HG03108 (cell line): ENCODE measurements around the gene MGMT.

Experiments
- ATAC-seq: cut with Tn5 transposase; IDR thresholded peaks from one replicate; pipeline ENCODE4 v1.9.1; 2021; ENCODE audit warnings: moderate library complexity; ENCODE audit not compliant: unreplicated experiment

Gene MGMT

DNA sequence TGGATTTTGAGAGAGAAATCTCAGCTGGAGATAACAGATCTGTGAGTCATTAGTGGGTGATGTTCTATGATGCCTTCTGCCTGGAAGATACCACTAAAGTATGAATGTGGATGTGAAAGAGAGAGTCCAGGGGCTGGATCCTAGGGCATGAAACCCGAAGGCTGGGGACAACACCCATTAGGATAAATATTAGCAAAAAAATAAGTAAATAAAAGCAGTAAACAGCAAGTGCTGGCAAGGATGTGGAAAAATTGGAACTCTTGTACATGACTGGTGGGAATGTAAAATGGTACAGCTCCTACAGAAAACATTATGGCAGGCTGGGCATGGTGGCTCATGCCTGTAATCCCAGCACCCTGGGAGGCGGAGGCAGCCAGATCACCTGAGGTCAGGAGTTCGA lies 16.6 kb upstream of the MGMT start:
- no peak for ATAC-seq

DNA sequence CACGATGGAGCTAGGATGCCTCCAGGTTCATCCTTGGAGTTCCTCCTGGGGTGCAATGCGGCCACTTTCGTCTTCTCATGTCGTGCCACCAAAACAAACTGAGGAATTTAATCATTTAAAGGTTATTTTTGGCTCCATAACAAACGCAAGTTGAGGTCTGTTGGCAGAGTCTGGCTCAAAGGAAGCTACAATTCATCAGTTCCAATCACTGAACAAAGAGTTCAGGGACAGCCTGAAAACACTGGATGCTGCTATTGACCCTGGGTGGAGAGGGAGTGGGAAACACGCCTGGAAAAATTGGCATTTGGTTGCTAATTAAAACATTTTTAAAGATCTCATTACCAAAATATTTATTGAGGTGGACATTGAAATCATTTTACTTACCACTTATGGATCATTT lies 11.4 kb upstream of the MGMT start:
- ATAC-seq: no peak

- ATAC-seq: no peak
Measured at GRCh38 chr10:129459762-129460539, 7.1 kb upstream of the MGMT start.

- no peak for ATAC-seq
Measured at GRCh38 chr10:129462257-129462795, 4.7 kb upstream of the MGMT start.

DNA sequence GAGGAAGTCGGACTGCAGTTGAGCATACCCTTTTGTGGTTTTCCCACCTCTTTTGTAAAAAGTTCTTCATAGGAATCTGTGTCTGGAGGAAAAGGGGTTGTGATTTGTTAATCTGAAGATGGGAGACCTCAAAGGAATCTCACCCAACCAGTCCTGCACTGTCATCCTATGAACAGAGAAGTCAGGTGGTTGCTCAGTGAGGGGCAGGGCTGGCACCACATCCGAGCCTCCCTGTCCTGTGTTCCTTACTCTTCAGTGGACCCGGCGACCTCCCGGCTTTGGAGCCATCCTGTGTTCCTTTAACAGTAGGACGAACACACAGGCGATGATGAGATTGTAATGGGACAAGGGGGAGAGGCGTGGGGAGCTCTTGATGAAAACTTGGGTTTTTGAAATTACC lies 2.8 kb upstream of the MGMT start:
- no peak for ATAC-seq

DNA sequence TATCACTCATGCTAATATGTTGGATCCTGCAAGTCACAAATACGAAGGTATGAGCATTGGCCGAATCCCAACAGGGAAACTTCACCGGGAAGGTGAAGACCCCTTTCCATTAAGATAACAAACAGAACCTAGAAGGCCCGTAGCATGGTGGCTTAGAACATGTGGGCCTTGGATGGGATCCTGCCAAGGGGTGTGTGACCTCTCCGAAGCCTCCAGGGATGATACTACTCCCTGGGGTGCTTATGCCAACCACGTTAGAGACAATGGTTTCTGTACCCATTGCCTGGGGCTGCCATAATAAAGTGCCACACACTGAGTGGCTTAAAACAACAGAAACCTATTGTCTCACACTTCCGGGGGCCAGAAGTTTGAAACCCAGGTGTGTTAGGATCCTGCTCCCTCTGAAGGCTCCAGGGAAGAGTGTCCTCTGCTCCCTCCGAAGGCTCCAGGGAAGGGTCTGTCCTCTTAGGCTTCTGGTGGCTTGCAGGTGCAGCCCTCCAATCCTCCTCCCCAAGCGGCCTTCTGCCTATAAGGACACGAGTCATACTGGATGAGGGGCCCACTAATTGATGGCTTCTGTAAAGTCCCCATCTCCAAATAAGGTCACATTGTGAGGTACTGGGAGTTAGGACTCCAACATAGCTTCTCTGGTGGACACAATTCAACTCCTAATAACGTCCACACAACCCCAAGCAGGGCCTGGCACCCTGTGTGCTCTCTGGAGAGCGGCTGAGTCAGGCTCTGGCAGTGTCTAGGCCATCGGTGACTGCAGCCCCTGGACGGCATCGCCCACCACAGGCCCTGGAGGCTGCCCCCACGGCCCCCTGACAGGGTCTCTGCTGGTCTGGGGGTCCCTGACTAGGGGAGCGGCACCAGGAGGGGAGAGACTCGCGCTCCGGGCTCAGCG lies 992 bp upstream of the MGMT start:
- peak; percentile 3 for ATAC-seq

GRCh38 chr10:129467359-129468064 lies 471 bp downstream of the MGMT start:
- peak; percentile 11 for ATAC-seq

- ATAC-seq: no peak
Measured at GRCh38 chr10:129468187-129468586, 1.1 kb downstream of the MGMT start.

DNA sequence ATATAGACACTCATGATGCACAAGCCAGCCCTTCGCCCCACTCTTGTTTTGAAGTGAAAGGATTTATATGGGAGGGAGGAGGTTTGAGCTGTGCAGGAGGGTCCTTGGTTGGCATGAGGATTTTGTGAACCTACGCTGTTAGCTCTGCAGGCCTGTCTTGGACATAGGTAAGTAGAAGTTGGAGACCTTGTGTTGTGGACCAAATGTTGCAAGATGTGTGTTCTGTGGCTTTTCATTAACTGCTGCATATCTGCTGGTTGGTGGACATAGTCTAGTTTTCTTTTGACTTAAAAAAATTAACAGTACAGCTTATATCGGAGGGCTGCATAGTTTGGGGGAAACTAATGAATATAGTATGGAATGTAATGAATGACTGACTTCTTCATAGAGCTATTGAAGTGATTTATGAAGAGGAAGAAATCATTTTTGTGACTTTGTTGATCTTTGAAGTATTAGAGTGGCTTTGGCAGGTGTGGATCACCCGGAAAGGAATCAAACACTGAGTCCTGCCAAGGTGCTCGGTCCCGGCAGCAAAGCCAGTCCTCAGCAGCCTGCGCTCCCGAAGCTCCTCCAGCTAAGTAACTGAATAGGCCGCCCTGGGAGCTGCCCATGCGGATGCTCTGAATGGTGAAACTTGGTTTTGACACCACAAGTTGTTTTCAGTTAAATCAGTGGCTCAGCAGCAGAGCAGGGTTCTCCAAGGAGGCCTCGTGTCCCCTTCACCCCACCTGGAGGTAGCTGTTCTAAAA lies 3.2 kb downstream of the MGMT start:
- ATAC-seq: no peak

GRCh38 chr10:129471447-129472175 lies 4.6 kb downstream of the MGMT start:
- ATAC-seq: no peak

DNA sequence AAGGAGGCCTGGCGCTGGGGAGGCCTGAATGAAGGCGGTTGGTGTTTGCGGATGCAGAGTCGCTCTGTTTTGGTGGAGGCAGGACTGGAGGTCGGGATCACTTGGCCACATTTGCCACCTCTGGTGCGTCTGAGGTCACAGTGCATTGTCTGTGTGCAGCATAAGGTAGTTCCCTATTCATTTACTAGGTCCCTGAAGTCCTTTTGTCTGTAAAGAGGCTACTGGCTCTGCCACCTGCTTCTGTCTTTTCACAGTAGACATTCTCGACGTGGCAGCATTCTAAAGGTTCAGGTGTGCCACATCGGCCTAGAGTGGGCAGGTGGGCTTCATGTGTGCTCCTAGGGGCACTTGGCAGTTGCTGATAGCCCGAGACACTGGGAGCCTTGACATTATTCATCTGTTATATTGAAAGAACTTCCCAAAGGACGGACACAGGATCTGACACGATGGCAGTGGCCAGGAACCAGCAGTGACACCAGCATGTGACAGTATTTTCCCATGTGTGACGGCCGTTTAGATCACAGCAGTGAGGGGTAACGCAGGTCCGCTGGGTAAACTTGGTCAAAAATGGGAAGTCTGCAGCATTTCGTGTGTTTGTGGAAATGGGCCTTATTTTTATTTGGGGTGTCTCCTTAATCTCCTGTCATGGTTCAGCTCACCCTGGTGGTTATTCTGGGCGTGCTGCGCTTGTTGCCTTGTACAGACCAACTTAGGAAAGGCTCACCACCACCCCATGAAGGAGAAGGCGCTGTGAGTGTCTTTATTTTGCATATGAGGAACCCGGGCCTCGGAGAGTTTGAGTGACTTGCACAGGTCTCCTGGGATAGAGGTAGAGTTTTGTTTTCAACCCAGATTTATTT lies 5.9 kb downstream of the MGMT start:
- no peak for ATAC-seq

- no peak for ATAC-seq
Measured at GRCh38 chr10:129474642-129475041, 7.6 kb downstream of the MGMT start.

DNA sequence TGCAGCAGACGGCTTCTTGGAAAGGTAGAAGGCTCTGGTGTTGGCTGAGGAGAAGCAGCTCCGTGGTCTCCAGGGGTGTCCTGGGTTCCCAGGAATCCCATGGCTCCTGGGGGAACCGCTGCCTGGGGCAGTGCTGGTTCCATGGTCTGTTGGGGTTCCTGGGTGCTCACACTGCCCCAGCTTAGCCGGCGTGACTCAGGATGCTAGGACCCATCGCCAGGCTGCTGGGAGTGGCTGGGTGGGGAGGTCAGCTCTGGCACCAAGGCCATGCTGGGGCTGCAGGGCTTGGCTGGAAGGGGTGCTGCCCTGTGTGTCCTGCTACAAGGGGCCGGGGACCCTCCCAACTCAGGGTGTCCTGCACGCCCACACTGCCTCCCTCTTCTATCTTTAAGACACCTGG lies 9.4 kb downstream of the MGMT start:
- no peak for ATAC-seq

GRCh38 chr10:129477051-129477450 lies 10.0 kb downstream of the MGMT start:
- ATAC-seq: no peak

DNA sequence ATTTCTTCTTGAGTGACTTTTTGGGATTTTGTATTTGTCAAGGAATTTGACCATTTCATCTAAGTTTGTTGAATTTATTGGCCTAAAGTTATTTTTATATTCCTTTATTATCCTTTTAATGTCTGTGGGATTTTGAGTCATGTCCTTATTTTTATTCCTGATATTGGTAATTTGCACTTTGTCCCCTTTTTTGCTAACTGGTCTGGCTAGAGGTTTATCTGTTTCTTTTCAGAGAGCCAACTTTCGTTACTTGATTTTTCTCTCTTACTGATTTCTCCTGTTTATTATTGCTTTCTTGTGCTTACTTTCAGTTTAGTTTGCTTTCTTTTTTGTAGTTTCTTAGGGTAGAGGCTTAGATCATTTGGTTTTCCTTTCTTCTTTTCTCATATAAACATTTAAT lies 14.6 kb downstream of the MGMT start:
- ATAC-seq: no peak

DNA sequence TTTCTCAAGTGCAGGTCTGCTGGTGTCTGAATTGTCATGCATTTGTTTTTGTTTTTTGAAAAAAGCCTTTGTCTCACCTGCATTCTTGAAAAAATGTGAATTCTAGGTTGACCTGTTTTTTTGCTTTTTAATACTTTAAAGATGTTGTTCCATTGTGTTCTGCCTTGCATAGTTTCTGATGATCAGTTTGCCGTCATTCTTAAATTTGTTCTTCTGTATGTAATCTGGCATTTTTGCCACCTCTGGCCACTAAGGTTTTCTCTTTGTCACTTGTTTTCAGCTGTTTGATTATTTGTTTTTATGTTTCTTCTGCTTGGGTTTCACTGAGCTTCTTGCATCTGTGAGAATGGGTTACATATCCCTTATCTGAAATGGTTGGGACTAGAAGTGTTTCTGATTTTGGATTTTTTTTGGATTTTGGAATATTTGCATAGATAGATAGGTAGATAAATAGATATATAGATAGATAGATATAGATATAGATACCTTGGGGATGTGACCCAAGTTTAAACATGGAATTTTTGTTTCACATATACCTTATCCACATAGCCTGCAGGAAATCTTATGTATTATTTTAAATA lies 16.5 kb downstream of the MGMT start:
- ATAC-seq: no peak

DNA sequence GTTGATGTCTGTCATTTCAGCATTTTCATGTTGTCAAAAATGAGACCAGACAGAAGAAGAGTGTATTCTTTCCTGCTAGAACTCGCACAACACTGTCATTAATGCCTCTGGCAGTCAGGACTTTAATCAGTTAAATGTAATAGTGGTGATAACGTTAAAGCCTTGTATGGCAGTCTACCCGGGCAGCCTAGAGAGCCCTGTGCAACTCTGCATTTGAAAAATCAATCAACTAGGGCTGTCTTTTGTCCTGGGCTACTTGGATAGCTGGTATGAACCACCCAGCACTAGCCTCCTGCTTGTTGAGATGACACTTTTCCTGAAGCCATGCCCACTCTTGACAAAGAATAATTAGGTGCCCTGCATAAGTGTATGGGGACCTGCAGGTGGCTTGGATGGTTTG lies 19.8 kb downstream of the MGMT start:
- ATAC-seq: no peak

DNA sequence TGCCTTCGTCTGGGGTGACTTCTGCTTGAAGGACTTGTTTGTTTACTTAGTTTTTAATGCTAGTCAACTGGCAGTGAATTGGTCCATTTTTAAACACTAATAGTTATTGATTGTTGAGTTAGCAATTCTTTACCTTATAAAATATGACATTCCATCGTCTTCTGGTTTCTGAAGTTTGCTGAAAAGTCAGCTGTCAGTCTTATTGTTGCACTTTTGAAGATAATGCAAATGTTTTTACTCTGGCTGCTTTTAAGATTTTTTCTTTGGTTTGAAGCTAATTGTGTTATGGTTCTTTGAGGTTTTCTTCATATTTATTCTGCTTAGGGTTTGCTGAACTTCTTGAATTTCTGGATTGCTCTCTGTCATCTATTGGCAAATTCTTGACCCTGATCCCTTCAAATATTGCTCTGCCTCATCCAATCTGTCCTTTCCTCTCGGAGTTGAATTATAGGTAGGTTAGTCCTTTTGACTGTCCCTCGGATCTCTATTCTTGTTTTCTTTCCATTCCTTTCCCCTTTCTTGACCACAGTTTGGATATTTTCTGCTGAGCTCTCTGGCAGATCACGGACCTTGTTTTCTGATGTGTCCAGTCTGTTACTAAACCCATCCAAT lies 24.2 kb downstream of the MGMT start:
- no peak for ATAC-seq
